HL-60 (cell line): ENCODE results near the gene TIGD4.

ENCODE experiments used
- DNase-seq, 2 experiments: peaks; one replicate each; pipeline ENCODE4 v3.0.0-alpha.2; 2010 to 2020; ENCODE audit warnings: low read depth in 1 of 2, low spot score in 1 of 2
- H3K27ac ChIP-seq: fragments of 250-450 bp; sonication (Bioruptor Pico); replicated peaks from 2 replicates; pipeline ENCODE4 v1.5.1; 2020; ENCODE audit warnings: mild to moderate bottlenecking, moderate library complexity
- H3K27me3 ChIP-seq: fragments of 250-450 bp; sonication (Bioruptor Pico); 2 replicates; pipeline ENCODE4 v1.5.1; 2021; ENCODE audit warnings: mild to moderate bottlenecking, moderate library complexity; ENCODE audit not compliant: insufficient read depth, poor library complexity, severe bottlenecking
- H3K4me3 ChIP-seq: replicated peaks from 2 replicates; pipeline ENCODE4 v1.5.1; 2011; ENCODE audit warnings: mild to moderate bottlenecking, control low read depth, low read length; ENCODE audit not compliant: insufficient read depth
- CTCF ChIP-seq: IDR thresholded peaks from one replicate; pipeline ENCODE4 v1.5.1; 2011; ENCODE audit warnings: low read length, control low read depth, inconsistent platforms; ENCODE audit not compliant: insufficient read depth
- GABPA ChIP-seq: IDR thresholded peaks from 2 replicates; pipeline ENCODE4 v1.6.1; 2012; ENCODE audit warnings: low read depth
- POLR2AphosphoS5 ChIP-seq: IDR thresholded peaks from 2 replicates; pipeline ENCODE4 v1.6.1; 2012; ENCODE audit warnings: low read depth
- REST ChIP-seq: IDR thresholded peaks from 2 replicates; pipeline ENCODE4 v1.6.1; 2012; ENCODE audit warnings: low read depth; ENCODE audit not compliant: insufficient replicate concordance
- SPI1 ChIP-seq: IDR thresholded peaks from 2 replicates; pipeline ENCODE4 v1.6.1; 2012; ENCODE audit warnings: low read depth, mild to moderate bottlenecking, borderline replicate concordance

The TIGD4 gene

GRCh38 chr4:152719801-152720556, 59.6 kb downstream of the TIGD4 start:
- Histone ChIP-seq H3K4me3 (no peak overlapping the region), H3K27ac (no peak overlapping the region), H3K27me3 (no peaks in the 10 kb centered on the region)
- DNase-seq: no peak
- TF ChIP-seq CTCF: no peak
- no peak for TF ChIP-seq POLR2AphosphoS5
- no peak for TF ChIP-seq REST
- TF ChIP-seq GABPA: no peak
- no peak for TF ChIP-seq SPI1
